ENCODE measurements around the gene ATP12A. TPM values are rescaled to one million over a fixed set of nuclear protein-coding genes. Genes with fewer than 3 reads are reported as not detected.
A peak's percentile ranks its signal among the peaks of the same experiment; 100 is the strongest.
"Not testable (repeated sequence)": the region's sequence is repeated elsewhere in the genome, so short reads cannot be mapped to it uniquely, and the experiment has no call there.

ATP12A gene
- total and polyA plus RNA-seq, 4 donors, result 0.39 to 0.83 (median 0.60) TPM

- Histone ChIP-seq H3K36me3 (ENCODE audit: control insufficient read depth, insufficient read depth, low read length) (peaks cover 3% of the 10 kb centered on the region), H3K27me3 (ENCODE audit: control insufficient read depth, insufficient read depth, low read length) (no peaks in the 10 kb centered on the region), H3K4me3 (ENCODE audit: low read depth, low read length) (no peak overlapping the region), H3K4me1 (ENCODE audit: control insufficient read depth, insufficient read depth, low read length) (no peaks in the 10 kb centered on the region), H3K9me3 (ENCODE audit: control insufficient read depth, insufficient read depth, low read length) (no peaks in the 10 kb centered on the region), H3K27ac (ENCODE audit: low read depth, low read length) (no peak overlapping the region)
- 86% methylated on average over 8 of the region's 12 CpGs for WGBS (ENCODE audit: insufficient coverage)
- no peak for DNase-seq (ENCODE audit: low read depth in 4 of 6, low spot score in 6 of 6)
Observed at GRCh38 chr13:24719139-24719538, 38.9 kb downstream of the ATP12A start.

- WGBS (ENCODE audit: insufficient coverage), result 83% methylated on average over 12 of the region's 12 CpGs
- no peak for DNase-seq (ENCODE audit: low read depth in 4 of 6, low spot score in 6 of 6)
- Histone ChIP-seq H3K27ac (ENCODE audit: low read depth, low read length) (no peak overlapping the region), H3K4me1 (ENCODE audit: control insufficient read depth, insufficient read depth, low read length) (no peaks in the 10 kb centered on the region), H3K9me3 (ENCODE audit: control insufficient read depth, insufficient read depth, low read length) (no peaks in the 10 kb centered on the region), H3K36me3 (ENCODE audit: control insufficient read depth, insufficient read depth, low read length) (peaks cover 3% of the 10 kb centered on the region), H3K27me3 (ENCODE audit: control insufficient read depth, insufficient read depth, low read length) (no peaks in the 10 kb centered on the region), H3K4me3 (ENCODE audit: low read depth, low read length) (no peak overlapping the region)
Observed at GRCh38 chr13:24723206-24723605, 43.0 kb downstream of the ATP12A start.

- no peak for DNase-seq (ENCODE audit: low read depth in 4 of 6, low spot score in 6 of 6)
- H3K4me1 ChIP-seq (ENCODE audit: control insufficient read depth, insufficient read depth, low read length), result no peaks in the 10 kb centered on the region
- H3K9me3 ChIP-seq (ENCODE audit: control insufficient read depth, insufficient read depth, low read length), result no peaks in the 10 kb centered on the region
- H3K36me3 ChIP-seq (ENCODE audit: control insufficient read depth, insufficient read depth, low read length), result no peaks in the 10 kb centered on the region
- H3K27ac ChIP-seq (ENCODE audit: low read depth, low read length), result no peak overlapping the region
- WGBS (ENCODE audit: insufficient coverage), result 62% methylated on average over 1 of the region's 2 CpGs
- H3K4me3 ChIP-seq (ENCODE audit: low read depth, low read length), result no peak overlapping the region
- H3K27me3 ChIP-seq (ENCODE audit: control insufficient read depth, insufficient read depth, low read length), result no peaks in the 10 kb centered on the region
Observed at GRCh38 chr13:24724714-24725113, 44.5 kb downstream of the ATP12A start.

GRCh38 chr13:24725379-24725778 lies 45.2 kb downstream of the ATP12A start:
- WGBS (ENCODE audit: insufficient coverage), result 90% methylated on average over 3 of the region's 5 CpGs
- no peak overlapping the region for H3K27ac ChIP-seq (ENCODE audit: low read depth, low read length)

GRCh38 chr13:24727731-24728601 lies 47.8 kb downstream of the ATP12A start:
- Histone ChIP-seq H3K4me3 (ENCODE audit: low read depth, low read length) (no peak overlapping the region), H3K4me1 (ENCODE audit: control insufficient read depth, insufficient read depth, low read length) (no peaks in the 10 kb centered on the region)
- WGBS (ENCODE audit: insufficient coverage), result 32% methylated on average over 4 of the region's 24 CpGs

More at GRCh38 chr13:24725379-24725778, 45.2 kb downstream of the ATP12A start:
- Histone ChIP-seq H3K4me3 (ENCODE audit: low read depth, low read length) (no peak overlapping the region), H3K4me1 (ENCODE audit: control insufficient read depth, insufficient read depth, low read length) (no peaks in the 10 kb centered on the region), H3K9me3 (ENCODE audit: control insufficient read depth, insufficient read depth, low read length) (no peaks in the 10 kb centered on the region), H3K36me3 (ENCODE audit: control insufficient read depth, insufficient read depth, low read length) (no peaks in the 10 kb centered on the region), H3K27me3 (ENCODE audit: control insufficient read depth, insufficient read depth, low read length) (no peaks in the 10 kb centered on the region)
- no peak for DNase-seq (ENCODE audit: low read depth in 4 of 6, low spot score in 6 of 6)

GRCh38 chr13:24730873-24731567 lies 50.8 kb downstream of the ATP12A start:
- DNase-seq (ENCODE audit: low read depth in 4 of 6, low spot score in 6 of 6); H3K36me3 ChIP-seq (ENCODE audit: control insufficient read depth, insufficient read depth, low read length); H3K4me3 ChIP-seq (ENCODE audit: low read depth, low read length); H3K27me3 ChIP-seq (ENCODE audit: control insufficient read depth, insufficient read depth, low read length); H3K4me1 ChIP-seq (ENCODE audit: control insufficient read depth, insufficient read depth, low read length); H3K9me3 ChIP-seq (ENCODE audit: control insufficient read depth, insufficient read depth, low read length); H3K27ac ChIP-seq (ENCODE audit: low read depth, low read length): not testable (repeated sequence)
- 100% methylated on average over 2 of the region's 4 CpGs for WGBS (ENCODE audit: insufficient coverage)

More at GRCh38 chr13:24727731-24728601, 47.8 kb downstream of the ATP12A start:
- peak in 5 of 6 donors; percentile 49 to 92 (median 54) for DNase-seq (ENCODE audit: low read depth in 4 of 6, low spot score in 6 of 6)
- Histone ChIP-seq H3K27me3 (ENCODE audit: control insufficient read depth, insufficient read depth, low read length) (no peaks in the 10 kb centered on the region), H3K36me3 (ENCODE audit: control insufficient read depth, insufficient read depth, low read length) (no peaks in the 10 kb centered on the region), H3K27ac (ENCODE audit: low read depth, low read length) (no peak overlapping the region), H3K9me3 (ENCODE audit: control insufficient read depth, insufficient read depth, low read length) (no peaks in the 10 kb centered on the region)

GRCh38 chr13:24734950-24735349 lies 54.7 kb downstream of the ATP12A start:
- no CpG with 5 or more reads among the region's 4 CpGs for WGBS (ENCODE audit: insufficient coverage)
- DNase-seq (ENCODE audit: low read depth in 4 of 6, low spot score in 6 of 6), result no peak
- no peak overlapping the region for H3K4me3 ChIP-seq (ENCODE audit: low read depth, low read length)
- H3K27me3 ChIP-seq (ENCODE audit: control insufficient read depth, insufficient read depth, low read length), result no peaks in the 10 kb centered on the region
- H3K9me3 ChIP-seq (ENCODE audit: control insufficient read depth, insufficient read depth, low read length), result no peaks in the 10 kb centered on the region
- H3K27ac ChIP-seq (ENCODE audit: low read depth, low read length), result no peak overlapping the region
- no peaks in the 10 kb centered on the region for H3K36me3 ChIP-seq (ENCODE audit: control insufficient read depth, insufficient read depth, low read length)
- H3K4me1 ChIP-seq (ENCODE audit: control insufficient read depth, insufficient read depth, low read length), result no peaks in the 10 kb centered on the region

- H3K36me3 ChIP-seq (ENCODE audit: control insufficient read depth, insufficient read depth, low read length), result no peaks in the 10 kb centered on the region
- no peak for DNase-seq (ENCODE audit: low read depth in 4 of 6, low spot score in 6 of 6)
- no peaks in the 10 kb centered on the region for H3K27me3 ChIP-seq (ENCODE audit: control insufficient read depth, insufficient read depth, low read length)
- WGBS (ENCODE audit: insufficient coverage), result 67% methylated on average over 5 of the region's 6 CpGs
- H3K4me1 ChIP-seq (ENCODE audit: control insufficient read depth, insufficient read depth, low read length), result no peaks in the 10 kb centered on the region
- no peak overlapping the region for H3K4me3 ChIP-seq (ENCODE audit: low read depth, low read length)
- H3K9me3 ChIP-seq (ENCODE audit: control insufficient read depth, insufficient read depth, low read length), result no peaks in the 10 kb centered on the region
- no peak overlapping the region for H3K27ac ChIP-seq (ENCODE audit: low read depth, low read length)
Observed at GRCh38 chr13:24737042-24737441, 56.8 kb downstream of the ATP12A start.

GRCh38 chr13:24738366-24738847 lies 58.2 kb downstream of the ATP12A start:
- Histone ChIP-seq H3K36me3 (ENCODE audit: control insufficient read depth, insufficient read depth, low read length) (no peaks in the 10 kb centered on the region), H3K4me3 (ENCODE audit: low read depth, low read length) (no peak overlapping the region), H3K27me3 (ENCODE audit: control insufficient read depth, insufficient read depth, low read length) (peaks cover 2% of the 10 kb centered on the region), H3K27ac (ENCODE audit: low read depth, low read length) (no peak overlapping the region), H3K4me1 (ENCODE audit: control insufficient read depth, insufficient read depth, low read length) (no peaks in the 10 kb centered on the region), H3K9me3 (ENCODE audit: control insufficient read depth, insufficient read depth, low read length) (no peaks in the 10 kb centered on the region)
- 85% methylated on average over 5 of the region's 5 CpGs for WGBS (ENCODE audit: insufficient coverage)
- DNase-seq (ENCODE audit: low read depth in 4 of 6, low spot score in 6 of 6), result no peak
